Activated CD8-positive, alpha-beta memory T cell treated with anti-CD3 and anti-CD28 coated beads, Interleukin-2, amount 50 U/mL, for 24 hours (primary cell): Measurements from ENCODE around the gene GAA.

ENCODE experiments used
- DNase-seq: peaks from one replicate; pipeline ENCODE4 v3.0.0-alpha.2; 2020; ENCODE audit errors: extremely low read depth

The GAA gene

DNA sequence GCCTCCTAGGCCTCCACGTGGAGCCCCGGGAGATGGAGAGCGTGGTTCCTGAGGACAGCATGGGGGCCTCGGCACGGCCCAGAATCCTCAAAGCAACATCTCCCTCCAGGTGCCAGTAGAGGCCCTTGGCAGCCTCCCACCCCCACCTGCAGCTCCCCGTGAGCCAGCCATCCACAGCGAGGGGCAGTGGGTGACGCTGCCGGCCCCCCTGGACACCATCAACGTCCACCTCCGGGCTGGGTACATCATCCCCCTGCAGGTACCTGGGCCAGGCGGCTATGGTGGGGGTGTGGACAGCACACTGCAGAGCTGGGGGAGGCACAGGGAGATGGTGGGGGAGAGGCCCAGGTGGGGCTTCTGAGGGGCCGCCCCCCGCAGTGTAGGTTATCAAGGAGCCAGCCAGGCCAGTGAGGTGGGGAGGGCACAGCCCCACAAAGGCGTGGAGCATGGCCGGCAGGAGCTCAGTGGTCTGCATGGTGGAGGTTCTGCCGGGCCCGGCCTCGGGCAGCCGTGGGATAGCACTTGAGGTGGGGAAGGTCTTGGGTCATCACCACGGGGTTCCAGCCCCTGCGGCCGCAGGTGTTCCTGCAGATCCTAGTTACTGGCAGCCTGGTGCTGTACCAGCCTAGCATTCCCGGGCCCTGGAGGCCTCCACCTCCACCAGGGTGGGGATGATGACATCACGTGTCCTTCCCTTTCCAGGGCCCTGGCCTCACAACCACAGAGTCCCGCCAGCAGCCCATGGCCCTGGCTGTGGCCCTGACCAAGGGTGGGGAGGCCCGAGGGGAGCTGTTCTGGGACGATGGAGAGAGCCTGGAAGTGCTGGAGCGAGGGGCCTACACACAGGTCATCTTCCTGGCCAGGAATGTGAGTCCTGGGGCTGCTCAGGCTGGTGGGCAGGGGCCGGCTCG, 16.4 kb downstream of the GAA start:
- no peak for DNase-seq

DNA sequence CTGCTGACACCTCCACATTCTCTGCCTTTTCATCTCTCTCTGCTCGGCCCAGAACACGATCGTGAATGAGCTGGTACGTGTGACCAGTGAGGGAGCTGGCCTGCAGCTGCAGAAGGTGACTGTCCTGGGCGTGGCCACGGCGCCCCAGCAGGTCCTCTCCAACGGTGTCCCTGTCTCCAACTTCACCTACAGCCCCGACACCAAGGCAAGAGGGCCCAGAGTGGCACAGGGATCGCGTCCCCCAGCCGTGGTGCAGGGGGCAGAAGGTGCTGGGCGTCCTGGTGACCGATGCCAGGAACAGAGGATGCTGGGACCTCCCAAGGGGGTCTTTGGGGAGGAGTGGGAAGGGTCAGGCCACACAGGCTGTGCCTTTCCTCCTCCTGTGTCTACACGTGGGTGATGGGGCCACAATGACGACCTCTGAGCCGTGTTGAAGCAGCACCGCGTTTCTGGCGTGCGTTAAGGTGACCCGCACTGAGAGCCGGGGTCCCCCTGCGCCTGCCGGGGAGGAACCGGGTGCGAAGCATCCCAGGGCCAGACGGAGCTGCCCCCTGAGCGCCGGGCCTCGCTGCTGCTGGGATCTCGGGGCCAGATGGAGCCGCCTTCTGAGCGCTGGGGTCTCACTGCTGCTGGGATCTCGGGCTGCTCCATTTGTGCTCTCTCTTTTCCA, 17.4 kb downstream of the GAA start:
- no peak for DNase-seq

- DNase-seq: no peak
Measured at GRCh38 chr17:80119271-80119791, 17.9 kb downstream of the GAA start.

DNA sequence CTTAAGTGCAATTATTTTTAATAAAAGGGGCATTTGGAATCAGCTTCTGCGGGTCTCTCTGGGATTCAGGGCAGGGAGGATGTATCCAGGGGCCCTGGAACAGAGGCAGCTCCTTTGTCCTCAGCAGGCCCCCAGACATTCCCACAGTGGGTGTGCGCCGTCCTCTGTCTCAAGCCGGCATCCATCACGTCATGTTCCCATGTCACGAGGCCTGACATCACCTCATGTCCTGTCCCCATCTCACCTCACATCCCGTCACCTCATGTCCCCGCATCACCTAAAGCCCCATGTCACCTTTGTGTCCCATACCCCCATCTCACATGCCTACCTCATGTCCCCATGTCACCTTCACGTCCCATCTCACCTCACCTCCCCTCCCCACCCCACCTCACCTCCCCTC, 18.5 kb downstream of the GAA start:
- no peak for DNase-seq

DNA sequence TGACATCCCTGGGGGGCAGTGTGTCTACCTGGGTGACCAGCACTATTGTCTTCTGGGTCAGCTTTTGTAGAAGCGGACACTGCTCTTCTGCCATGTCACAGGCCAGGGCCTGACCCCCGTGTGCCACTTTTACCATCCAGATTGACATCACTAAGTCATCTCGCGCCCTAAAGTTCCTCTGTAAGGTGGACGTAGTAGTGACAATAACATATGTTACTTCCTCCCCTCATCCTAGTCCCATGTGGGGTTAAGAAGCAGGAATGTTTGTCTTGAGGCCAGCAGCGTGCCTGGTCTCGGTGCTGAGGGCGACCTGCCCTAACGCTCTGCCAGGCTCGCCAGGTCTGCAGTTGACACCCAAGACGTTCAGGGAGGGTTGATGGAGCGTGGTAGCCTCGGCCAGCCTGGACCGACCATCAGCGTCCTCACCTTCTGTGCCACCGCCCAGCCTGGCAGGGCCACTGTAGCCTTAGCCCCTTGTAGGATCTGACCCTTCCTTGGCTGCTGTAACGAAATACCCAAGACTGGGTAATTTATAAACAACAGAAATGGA, 20.7 kb downstream of the GAA start:
- no peak for DNase-seq

DNA sequence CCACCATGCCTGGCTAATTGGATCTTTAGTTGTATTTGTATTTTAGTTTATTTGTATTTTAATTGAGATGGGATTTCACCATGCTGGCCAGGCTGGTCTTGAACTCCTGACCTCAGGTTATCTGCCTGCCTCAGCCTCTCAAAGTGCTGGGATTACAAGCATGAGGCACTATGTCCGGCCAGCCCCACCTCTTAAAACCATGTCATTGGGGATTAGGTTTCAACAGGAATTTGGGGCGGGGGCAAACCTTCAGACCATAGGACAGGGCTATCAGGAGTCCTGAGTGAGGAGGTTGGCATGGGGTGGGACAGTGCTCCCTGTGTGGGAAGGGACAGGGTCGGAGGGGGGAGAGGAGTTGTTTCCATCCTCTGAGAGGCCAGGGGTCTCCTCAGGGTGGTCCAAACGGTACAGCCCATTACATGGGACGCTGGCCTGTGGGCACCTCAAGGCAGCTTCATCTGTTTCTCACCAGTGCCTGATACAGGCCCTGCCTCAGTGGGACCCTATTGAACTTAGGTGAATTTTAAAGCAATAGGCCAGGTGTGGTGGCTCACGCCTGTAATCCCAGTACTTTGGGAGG, 21.6 kb downstream of the GAA start:
- DNase-seq: no peak

- DNase-seq: no peak
Measured at GRCh38 chr17:80123791-80124190, 22.4 kb downstream of the GAA start.

DNA sequence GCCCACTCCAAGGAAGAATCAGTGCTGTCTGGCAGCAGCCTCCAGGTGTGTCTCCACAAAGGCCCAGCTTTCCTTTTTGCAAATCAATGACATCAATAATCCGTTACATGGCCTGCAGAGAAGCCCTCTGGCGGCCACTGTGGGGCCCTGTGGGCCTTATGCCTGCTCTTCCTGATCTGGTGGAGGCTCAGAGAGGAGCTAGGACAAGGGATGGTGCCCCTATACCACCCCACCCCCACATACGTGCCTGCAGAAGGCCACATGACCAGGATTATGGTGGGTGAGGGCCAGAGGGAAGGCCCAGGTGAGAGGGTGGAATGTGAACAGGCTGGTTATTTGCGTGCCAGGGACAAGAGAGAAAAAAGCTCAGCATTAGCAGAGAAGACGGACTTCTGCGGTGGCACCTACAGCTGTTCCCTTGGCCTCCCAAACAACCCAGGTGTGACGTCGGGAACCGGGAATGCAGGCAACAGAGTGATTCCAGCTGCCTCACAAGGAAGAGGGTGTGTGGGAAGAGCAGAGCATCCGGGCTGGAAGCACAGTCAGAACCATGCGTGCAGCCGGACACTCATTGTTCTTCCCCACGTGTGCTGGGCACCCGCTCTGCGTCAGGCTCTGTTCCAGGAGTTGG, 23.1 kb downstream of the GAA start:
- no peak for DNase-seq

DNA sequence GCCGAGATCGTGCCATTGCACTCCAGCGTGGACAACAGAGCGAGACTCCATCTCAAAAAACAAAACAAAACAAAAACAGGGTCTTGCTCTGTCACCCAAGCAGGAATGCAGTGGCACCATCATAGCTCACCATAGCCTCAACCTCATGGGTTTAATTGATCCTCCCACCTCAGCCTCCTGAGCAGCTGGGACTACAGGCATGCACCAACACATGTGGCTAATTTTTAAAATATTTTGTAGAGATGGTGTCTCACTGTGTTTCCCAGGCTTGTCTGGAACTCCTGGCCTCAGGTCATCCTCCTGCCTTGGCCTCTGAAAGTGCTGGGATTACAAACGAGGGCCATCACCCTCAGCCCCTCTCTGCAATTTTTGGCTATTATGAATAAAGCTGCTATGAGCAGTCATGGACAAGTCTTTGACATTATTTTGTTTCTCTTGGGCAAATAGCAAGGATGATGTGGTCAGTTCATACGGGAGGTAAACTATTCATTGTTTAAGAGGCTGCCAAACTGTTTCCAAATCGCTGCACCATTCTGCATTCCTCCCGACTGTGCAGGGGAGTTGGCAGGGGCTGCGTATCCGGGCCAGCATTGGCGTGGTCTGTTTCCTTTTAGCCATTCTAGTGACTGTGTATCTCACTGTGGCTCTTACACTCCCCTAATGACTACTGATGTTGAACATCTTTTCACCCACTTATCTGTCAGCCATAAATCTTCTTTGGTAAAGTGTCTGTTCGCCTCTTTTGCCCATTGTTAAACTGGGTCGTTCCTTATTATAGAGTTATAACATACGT, 24.5 kb downstream of the GAA start:
- DNase-seq: no peak

- DNase-seq: no peak
Measured at GRCh38 chr17:80126449-80126715, 25.0 kb downstream of the GAA start.

DNA sequence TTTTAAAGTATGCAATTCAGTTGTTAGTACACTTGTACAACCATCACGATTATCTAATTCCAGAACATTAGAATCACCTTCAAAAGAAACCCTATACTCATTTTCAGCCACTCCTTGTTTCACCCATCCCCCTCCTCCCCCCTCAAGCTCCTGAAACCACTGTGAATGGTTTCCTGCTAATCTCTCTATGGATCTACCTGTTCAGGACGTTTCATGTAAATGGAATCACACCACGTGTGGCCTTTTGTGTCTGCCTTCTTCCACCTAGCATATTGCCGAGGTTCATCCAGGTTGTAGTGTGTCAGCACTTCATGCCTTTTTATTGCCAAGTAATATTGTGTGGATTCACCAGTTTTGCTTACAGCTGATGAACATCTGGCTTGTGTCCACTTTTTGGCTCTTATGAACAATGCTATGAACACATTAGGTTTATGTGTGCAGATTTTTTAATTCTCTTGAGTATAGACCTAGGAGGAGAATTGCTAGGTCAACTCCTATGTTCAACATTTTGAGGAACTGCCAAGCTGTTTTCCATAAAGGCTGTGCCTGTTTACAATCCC, 27.7 kb downstream of the GAA start:
- DNase-seq: no peak

- DNase-seq: no peak
Measured at GRCh38 chr17:80130992-80131391, 29.6 kb downstream of the GAA start.

- DNase-seq: no peak
Measured at GRCh38 chr17:80132906-80133625, 31.7 kb downstream of the GAA start.

- DNase-seq: no peak
Measured at GRCh38 chr17:80133626-80133970, 32.2 kb downstream of the GAA start.

DNA sequence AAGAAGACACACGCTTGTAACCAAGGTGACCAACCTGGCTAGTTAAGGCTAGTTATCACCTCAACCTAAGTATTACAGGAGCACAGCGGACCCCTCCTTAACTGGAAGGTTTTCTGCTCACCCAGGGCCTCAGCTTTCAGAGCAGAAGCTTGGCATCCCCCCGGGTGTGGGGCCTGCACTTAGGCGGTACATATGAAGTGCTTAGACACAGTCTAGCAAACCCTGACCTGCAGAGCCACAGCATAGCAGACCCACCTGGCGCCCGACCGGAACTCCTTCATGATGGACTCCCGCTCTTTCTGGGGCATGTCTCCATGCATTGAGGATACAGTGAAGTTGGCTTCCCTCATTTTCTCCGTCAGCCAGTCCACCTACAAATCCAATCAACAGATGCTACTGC, 35.8 kb downstream of the GAA start:
- DNase-seq: no peak

- no peak for DNase-seq
Measured at GRCh38 chr17:80138856-80139426, 37.6 kb downstream of the GAA start.

DNA sequence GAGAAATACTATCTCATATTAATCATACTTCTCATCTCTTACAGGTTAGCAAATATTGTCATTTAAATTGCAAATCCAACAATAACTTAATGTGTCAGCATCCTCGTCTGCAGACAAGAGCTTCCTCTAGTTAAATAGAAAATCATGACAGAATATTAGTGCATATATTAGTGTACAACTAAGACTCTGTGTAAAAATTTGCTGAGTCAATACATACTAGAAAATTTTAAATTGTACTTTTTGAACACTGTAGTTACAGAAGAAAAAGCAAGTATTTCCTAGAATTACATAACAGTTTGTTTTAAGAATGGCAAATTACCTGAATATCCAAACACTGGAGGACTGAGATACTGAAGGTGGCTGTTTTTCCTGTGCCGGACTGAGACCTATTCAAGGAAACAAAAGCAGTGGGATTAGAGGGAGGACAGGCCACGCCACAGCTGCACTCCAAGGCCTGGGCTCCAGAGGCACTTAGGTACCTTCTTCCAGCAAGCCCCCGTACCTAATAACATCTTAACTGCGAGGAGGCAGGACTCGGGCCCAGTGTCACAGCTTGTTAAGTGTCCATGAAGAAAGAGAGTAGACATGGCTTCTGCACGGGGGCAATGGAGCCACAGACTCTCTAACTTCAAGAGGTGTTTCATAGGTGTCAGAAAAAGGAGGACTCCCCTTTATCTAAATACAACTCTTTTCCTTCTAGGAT, 40.2 kb downstream of the GAA start:
- DNase-seq: no peak

GRCh38 chr17:80142929-80143328, 41.5 kb downstream of the GAA start:
- DNase-seq: no peak
